Loucy (cell line): ENCODE results near the gene GAS5.

Experiments used
- CTCF ChIP-seq: fragments of 200-600 bp; sonication (generic); conservative IDR thresholded peaks from 2 replicates; pipeline ENCODE4 v1.5.1; 2014; ENCODE audit warnings: mild to moderate bottlenecking, antibody characterized with exemption, low read length
- EZH2phosphoT487 ChIP-seq: fragments of 200-600 bp; IDR thresholded peaks from 2 replicates; pipeline ENCODE4 v1.6.1; 2018; ENCODE audit warnings: antibody characterized with exemption, mild to moderate bottlenecking, moderate library complexity, borderline replicate concordance

GRCh38 chr1:173856014-173856413 lies 11.8 kb downstream of the GAS5 start:
- TF ChIP-seq CTCF: no peak
- TF ChIP-seq EZH2phosphoT487: no peak
